Measurements from ENCODE around the gene KDM6B. TPM values are rescaled to one million over a fixed set of nuclear protein-coding genes. Genes with fewer than 3 reads are reported as not detected.

Gene KDM6B
- total and polyA plus RNA-seq, 4 donors, result 2.5 to 11.5 (median 3.3) TPM

GRCh38 chr17:7789131-7789530 is 44.9 kb upstream of the KDM6B start (continued):
- TF ChIP-seq CTCF (IDR thresholded peaks at IDR 0.05; ENCODE audit: low read depth, low read length, missing input control) (no peak), FOXA2 (IDR thresholded peaks at IDR 0.05) (no peak), TAF1 (conservative IDR thresholded peaks at IDR 0.05) (no peak), YY1 (IDR thresholded peaks at IDR 0.05) (no peak)

GRCh38 chr17:7790150-7790549 is 43.9 kb upstream of the KDM6B start:
- Histone ChIP-seq H3K4me3 (ENCODE audit: low read depth in 1 of 3, low read length in 3 of 3) (no peak overlapping the region), H3K9me3 (ENCODE audit: control insufficient read depth in 4 of 4, low read length in 3 of 4) (no peaks in the 10 kb centered on the region), H3K27me3 (ENCODE audit: control insufficient read depth in 4 of 4, insufficient read depth in 4 of 4, low read length in 3 of 4) (no peaks in the 10 kb centered on the region), H3K27ac (ENCODE audit: low read depth in 1 of 2, low read length in 2 of 2) (no peak overlapping the region), H3K4me1 (ENCODE audit: control insufficient read depth in 4 of 4, insufficient read depth in 4 of 4, low read length in 3 of 4) (no peaks in the 10 kb centered on the region), H3K36me3 (ENCODE audit: control insufficient read depth in 4 of 4, insufficient read depth in 3 of 4, low read depth in 1 of 4, low read length in 3 of 4) (no peaks in the 10 kb centered on the region), H3K9ac (ENCODE audit: low read depth in 1 of 2, low read length in 2 of 2) (no peak overlapping the region)
- 93% methylated on average over 5 of the region's 5 CpGs for WGBS
- DNase-seq (ENCODE audit: low spot score), result no peak
- TF ChIP-seq GABPA (IDR thresholded peaks at IDR 0.05 in 1 of 2, conservative IDR thresholded peaks at IDR 0.05 in 1 of 2), result no peak
- TF ChIP-seq NR2F2 (IDR thresholded peaks at IDR 0.05), result no peak
- TF ChIP-seq REST (IDR thresholded peaks at IDR 0.05), result no peak
- no peak for TF ChIP-seq MAX (IDR thresholded peaks at IDR 0.05)
- no peak for TF ChIP-seq ATF3 (IDR thresholded peaks at IDR 0.05)
- no peak for TF ChIP-seq JUND (IDR thresholded peaks at IDR 0.05)
- TF ChIP-seq FOXA2 (IDR thresholded peaks at IDR 0.05), result no peak
- no peak for TF ChIP-seq EGR1 (IDR thresholded peaks at IDR 0.05; ENCODE audit: low read depth in 2 of 2)
- no peak for TF ChIP-seq HNF4G (IDR thresholded peaks at IDR 0.05)
- TF ChIP-seq YY1 (IDR thresholded peaks at IDR 0.05), result no peak
- TF ChIP-seq SP1 (IDR thresholded peaks at IDR 0.05), result no peak
- TF ChIP-seq ZBTB33 (IDR thresholded peaks at IDR 0.05), result no peak
- no peak for TF ChIP-seq FOXA1 (IDR thresholded peaks at IDR 0.05)
- TF ChIP-seq RXRA (IDR thresholded peaks at IDR 0.05), result no peak
- no peak for TF ChIP-seq CTCF (IDR thresholded peaks at IDR 0.05; ENCODE audit: low read depth, low read length, missing input control)
- no peak for TF ChIP-seq TAF1 (conservative IDR thresholded peaks at IDR 0.05)
- no peak for TF ChIP-seq RAD21 (IDR thresholded peaks at IDR 0.05)
- TF ChIP-seq HNF4A (conservative IDR thresholded peaks at IDR 0.05), result no peak

All from liver (tissue), 9 donors.